ENCODE results near the gene ATP8A1.
"Not testable (repeated sequence)": the region's sequence is repeated elsewhere in the genome, so short reads cannot be mapped to it uniquely, and the experiment has no call there.

ATP8A1 gene

GRCh38 chr4:42410446-42410845 is 246.5 kb downstream of the ATP8A1 start:
- no peak for DNase-seq (ENCODE audit: low read depth)

GRCh38 chr4:42404001-42404400 is 252.9 kb downstream of the ATP8A1 start:
- DNase-seq (ENCODE audit: low read depth) = no peak

DNA sequence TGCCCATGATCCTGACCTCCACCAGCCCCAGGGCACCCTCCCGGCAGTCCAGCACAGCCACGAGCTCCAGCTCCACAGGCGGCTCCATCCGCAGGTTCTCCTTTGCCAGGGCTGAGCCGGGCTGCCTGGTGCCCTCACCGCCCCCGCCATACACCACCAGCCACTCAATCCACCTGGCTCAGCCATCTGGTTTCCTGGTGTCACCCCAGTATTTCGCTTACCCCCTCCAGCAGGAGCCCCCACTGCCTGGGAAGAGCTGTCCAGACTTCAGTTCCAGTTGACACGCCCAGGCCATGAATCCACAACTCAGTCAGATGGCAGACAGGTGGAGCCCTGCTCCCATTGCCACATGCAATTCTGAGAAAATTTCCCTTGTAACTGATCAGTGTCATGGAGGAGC is 255.7 kb downstream of the ATP8A1 start:
- no peak for DNase-seq (ENCODE audit: low read depth)

- DNase-seq (ENCODE audit: low read depth) = no peak
These were observed 257.5 kb downstream of the ATP8A1 start for GRCh38 chr4:42399393-42399792.

- no peak for DNase-seq (ENCODE audit: low read depth)
These were observed 258.0 kb downstream of the ATP8A1 start for GRCh38 chr4:42398871-42399331.

GRCh38 chr4:42398171-42398870 is 258.6 kb downstream of the ATP8A1 start:
- DNase-seq (ENCODE audit: low read depth) = no peak

DNA sequence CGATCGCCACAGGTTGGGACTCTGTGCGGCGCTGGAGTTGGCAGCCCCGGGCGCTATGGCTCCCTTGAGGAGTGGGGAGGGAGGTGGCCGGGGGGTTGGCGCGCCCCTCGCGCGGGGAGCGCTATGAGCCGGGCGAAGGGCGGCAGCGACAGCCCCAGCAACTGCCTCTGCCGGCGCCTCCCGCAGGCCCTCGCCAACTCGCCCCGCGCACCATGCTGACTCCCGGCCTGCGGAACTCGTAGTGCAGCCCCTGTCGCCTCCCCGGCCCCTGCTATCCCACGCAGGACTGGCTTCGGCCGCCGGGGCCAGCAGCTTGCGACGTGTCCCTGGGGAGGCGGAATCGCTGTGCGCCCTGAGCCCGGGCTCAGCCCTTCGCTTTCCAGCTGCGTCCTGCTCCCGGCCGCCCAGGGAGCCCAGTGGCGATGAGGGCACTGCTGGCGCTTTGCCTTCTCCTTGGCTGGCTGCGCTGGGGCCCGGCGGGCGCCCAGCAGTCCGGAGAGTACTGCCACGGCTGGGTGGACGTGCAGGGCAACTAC is 259.2 kb downstream of the ATP8A1 start:
- no peak for DNase-seq (ENCODE audit: low read depth)

- DNase-seq (ENCODE audit: low read depth) = no peak
These were observed 259.9 kb downstream of the ATP8A1 start, which contains the start of gene SHISA3 for GRCh38 chr4:42396752-42397634. SHISA3 (plus strand) TSS chr4:42397488; CDS start chr4:42398057, 569 bp downstream.

DNA sequence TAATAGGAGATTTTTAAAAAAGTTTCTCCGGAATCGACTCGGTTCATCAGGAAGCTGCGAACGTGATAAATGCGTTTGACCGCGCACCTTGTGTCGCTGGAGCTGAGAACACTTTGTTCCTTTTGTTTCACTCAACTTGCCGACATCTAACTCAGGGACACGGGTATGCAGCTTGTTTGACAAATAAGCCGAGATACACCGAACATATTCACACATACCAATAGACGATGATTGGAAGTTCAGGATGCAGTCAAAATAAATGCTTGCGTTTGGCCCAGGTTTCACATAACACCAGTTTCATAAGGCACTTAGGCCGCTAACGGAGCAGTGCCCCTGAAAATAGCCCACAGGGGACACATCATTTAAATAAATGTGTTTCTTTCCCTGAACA is 260.5 kb downstream of the ATP8A1 start:
- DNase-seq (ENCODE audit: low read depth) = no peak

GRCh38 chr4:42395595-42395994 is 261.3 kb downstream of the ATP8A1 start:
- DNase-seq (ENCODE audit: low read depth) = no peak

GRCh38 chr4:42392436-42392835 is 264.5 kb downstream of the ATP8A1 start:
- no peak for DNase-seq (ENCODE audit: low read depth)

GRCh38 chr4:42391981-42392380 is 264.9 kb downstream of the ATP8A1 start:
- no peak for DNase-seq (ENCODE audit: low read depth)

GRCh38 chr4:42391355-42391664 is 265.6 kb downstream of the ATP8A1 start:
- DNase-seq (ENCODE audit: low read depth) = no peak

GRCh38 chr4:42390622-42391354 is 266.1 kb downstream of the ATP8A1 start:
- no peak for DNase-seq (ENCODE audit: low read depth)

DNA sequence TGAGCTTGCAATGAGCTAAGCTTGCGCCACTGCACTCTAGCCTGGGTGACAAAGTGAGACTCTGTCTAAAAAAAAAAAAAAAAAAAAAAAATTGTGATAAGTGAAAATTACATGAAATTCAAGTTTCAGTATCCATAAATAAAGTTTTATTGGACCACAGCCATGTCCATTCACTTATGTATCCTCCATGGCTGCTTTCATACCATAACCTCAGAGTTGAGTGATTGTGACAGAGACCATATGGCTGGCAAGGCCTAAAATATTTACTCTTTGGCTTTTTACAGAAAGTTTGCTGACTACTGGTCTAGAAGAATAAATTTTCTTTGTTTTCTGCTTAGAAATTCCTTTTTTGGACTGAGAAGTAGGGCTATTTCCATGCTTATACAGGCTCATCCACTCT is 271.4 kb downstream of the ATP8A1 start:
- no peak for DNase-seq (ENCODE audit: low read depth)

DNA sequence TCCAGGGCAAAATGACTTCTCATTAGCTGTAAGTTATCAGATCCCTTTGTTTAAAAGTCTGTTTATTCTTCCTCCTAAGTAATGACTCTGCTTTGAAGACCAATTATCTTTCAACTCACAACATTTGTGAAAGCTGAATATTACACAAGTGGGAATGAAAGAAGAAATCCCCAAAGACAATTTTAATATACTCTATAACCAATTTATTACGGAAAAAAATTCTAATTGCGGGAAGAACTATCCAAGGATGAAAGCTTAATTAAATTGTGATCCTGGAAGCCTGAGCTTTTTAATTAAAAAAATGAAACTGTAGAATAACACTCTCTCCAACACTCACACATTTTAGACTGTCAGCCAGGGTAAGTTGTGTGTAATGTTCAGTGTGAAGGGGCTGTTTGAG is 275.2 kb downstream of the ATP8A1 start:
- DNase-seq (ENCODE audit: low read depth) = no peak

- no peak for DNase-seq (ENCODE audit: low read depth)
These were observed 279.4 kb downstream of the ATP8A1 start for GRCh38 chr4:42377497-42377896.

DNA sequence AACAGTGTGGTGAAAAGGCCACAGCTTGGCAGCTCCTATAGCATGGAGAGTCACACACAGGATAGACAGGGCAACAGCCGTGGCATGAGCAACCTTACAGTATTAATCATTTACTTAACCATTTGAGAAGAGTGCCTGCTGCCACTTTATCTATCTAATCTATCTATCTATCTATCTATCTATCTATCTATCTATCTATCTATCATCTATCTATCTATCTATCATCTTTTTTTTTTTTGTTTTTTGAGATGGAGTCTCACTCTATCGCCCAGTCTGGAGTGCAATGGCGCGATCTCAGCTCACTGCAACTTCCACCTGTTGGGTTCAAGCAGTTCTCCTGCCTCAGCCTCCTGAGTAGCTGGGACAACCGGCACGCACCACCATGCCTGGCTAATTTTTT is 284.6 kb downstream of the ATP8A1 start:
- not testable (repeated sequence) for DNase-seq (ENCODE audit: low read depth)

- DNase-seq (ENCODE audit: low read depth) = no peak
These were observed 285.3 kb downstream of the ATP8A1 start for GRCh38 chr4:42371305-42372252.

GRCh38 chr4:42369489-42369888 is 287.4 kb downstream of the ATP8A1 start:
- DNase-seq (ENCODE audit: low read depth) = no peak

GRCh38 chr4:42366959-42367358 is 289.9 kb downstream of the ATP8A1 start:
- DNase-seq (ENCODE audit: low read depth) = no peak
